Mesenchymal stem cell (in vitro differentiated cells and primary cell): ENCODE data around the gene UTY.

Source experiments
- DNase-seq: peaks from one replicate; pipeline ENCODE4 v3.0.0-alpha.2; 2013
- H2AFZ ChIP-seq: one replicate; pipeline ENCODE4 v1.6.1; 2013; ENCODE audit warnings: low read depth, mild to moderate bottlenecking, control low read depth, inconsistent platforms, low read length, moderate library complexity
- H2AK5ac ChIP-seq: 2 replicates; pipeline ENCODE4 v1.6.1; 2013; ENCODE audit warnings: low read length, moderate library complexity, mild to moderate bottlenecking, inconsistent platforms; ENCODE audit not compliant: severe bottlenecking
- H2BK120ac ChIP-seq: one replicate; pipeline ENCODE4 v1.6.1; 2013; ENCODE audit warnings: low read depth, mild to moderate bottlenecking, inconsistent platforms, low read length, moderate library complexity
- H2BK12ac ChIP-seq, 2 experiments: one replicate each; pipeline ENCODE4 v1.6.1; 2013; ENCODE audit warnings: inconsistent platforms in 2 of 2, low read length in 2 of 2, mild to moderate bottlenecking in 2 of 2, moderate library complexity in 2 of 2, control low read depth in 1 of 2
- H2BK15ac ChIP-seq: one replicate; pipeline ENCODE4 v1.6.1; 2013; ENCODE audit warnings: mild to moderate bottlenecking, low read depth, inconsistent platforms; ENCODE audit not compliant: poor library complexity, severe bottlenecking
- H2BK5ac ChIP-seq: 2 replicates; pipeline ENCODE4 v1.6.1; 2013; ENCODE audit warnings: low read depth, mild to moderate bottlenecking, low read length, control low read depth, inconsistent platforms; ENCODE audit not compliant: poor library complexity, severe bottlenecking
- H3K14ac ChIP-seq, 2 experiments: one replicate each; pipeline ENCODE4 v1.6.1; 2013; ENCODE audit warnings: inconsistent platforms in 2 of 2, low read length in 2 of 2, control low read depth in 1 of 2, mild to moderate bottlenecking in 1 of 2, moderate library complexity in 1 of 2
- H3K18ac ChIP-seq, 2 experiments: one replicate each; pipeline ENCODE4 v1.6.1; 2013; ENCODE audit warnings: inconsistent platforms in 2 of 2, low read length in 2 of 2, control low read depth in 1 of 2, low read depth in 1 of 2, mild to moderate bottlenecking in 1 of 2
- H3K23ac ChIP-seq, 2 experiments: one replicate each; pipeline ENCODE4 v1.6.1; 2013; ENCODE audit warnings: inconsistent platforms in 2 of 2, low read length in 2 of 2, mild to moderate bottlenecking in 2 of 2, moderate library complexity in 2 of 2, control low read depth in 1 of 2
- H3K27ac ChIP-seq: 2 replicates; pipeline ENCODE4 v1.5.1; 2013; ENCODE audit warnings: mild to moderate bottlenecking, moderate library complexity, low read length, control low read depth, inconsistent platforms; ENCODE audit not compliant: poor library complexity, severe bottlenecking
- H3K27me3 ChIP-seq, 2 experiments: 2 replicates each; pipeline versions ENCODE4 v1.6.1 to v1.7.0; 2013; ENCODE audit warnings: low read length in 2 of 2, mild to moderate bottlenecking in 2 of 2, moderate library complexity in 2 of 2, control low read depth in 1 of 2, inconsistent platforms in 1 of 2; ENCODE audit not compliant: control insufficient read depth in 1 of 2, insufficient read depth in 1 of 2
- H3K36me3 ChIP-seq, 2 experiments: 2 replicates each; pipeline versions ENCODE4 v1.6.1 to v1.7.0; 2013; ENCODE audit warnings: low read length in 2 of 2, control low read depth in 1 of 2, inconsistent platforms in 1 of 2, low read depth in 1 of 2, mild to moderate bottlenecking in 1 of 2; ENCODE audit not compliant: insufficient read depth in 2 of 2, control insufficient read depth in 1 of 2
- H3K4ac ChIP-seq, 2 experiments: one replicate each; pipeline ENCODE4 v1.6.1; 2013; ENCODE audit warnings: inconsistent platforms in 2 of 2, low read length in 2 of 2, mild to moderate bottlenecking in 2 of 2, moderate library complexity in 2 of 2, control low read depth in 1 of 2, low read depth in 1 of 2
- H3K4me1 ChIP-seq: 2 replicates; pipeline ENCODE4 v1.6.1; 2013; ENCODE audit warnings: low read depth, low read length, control low read depth; ENCODE audit not compliant: control insufficient read depth, insufficient read depth
- H3K4me2 ChIP-seq: 2 replicates; pipeline ENCODE4 v1.6.1; 2013; ENCODE audit warnings: low read length, mild to moderate bottlenecking, inconsistent platforms; ENCODE audit not compliant: poor library complexity, severe bottlenecking
- H3K4me3 ChIP-seq, 2 experiments: 2 replicates each; pipeline versions ENCODE4 v1.5.1 to v1.7.0; 2013; ENCODE audit warnings: low read length in 2 of 2, mild to moderate bottlenecking in 2 of 2, control low read depth in 1 of 2, low read depth in 1 of 2; ENCODE audit not compliant: insufficient read depth in 1 of 2
- H3K79me1 ChIP-seq: replicated peaks from 2 replicates; pipeline ENCODE4 v1.6.1; 2013; ENCODE audit warnings: mild to moderate bottlenecking, control low read depth, low read length, inconsistent platforms; ENCODE audit not compliant: poor library complexity, severe bottlenecking
- H3K9ac ChIP-seq: 2 replicates; pipeline ENCODE4 v1.7.0; 2013; ENCODE audit warnings: mild to moderate bottlenecking, low read length, moderate library complexity
- H3K9me3 ChIP-seq: 2 replicates; pipeline ENCODE4 v1.7.0; 2013; ENCODE audit warnings: mild to moderate bottlenecking, low read length; ENCODE audit not compliant: control insufficient read depth
- H4K8ac ChIP-seq: one replicate; pipeline ENCODE4 v1.6.1; 2013; ENCODE audit warnings: inconsistent platforms, mild to moderate bottlenecking, low read length, moderate library complexity
- H4K91ac ChIP-seq: one replicate; pipeline ENCODE4 v1.6.1; 2013; ENCODE audit warnings: mild to moderate bottlenecking, low read length, inconsistent platforms
- WGBS: methylation state at CpG from one replicate; pipeline ENCODE4 v1.1.7; 2013; ENCODE audit warnings: mixed read lengths; 5-methylcytosine and 5-hydroxymethylcytosine counted together

Gene UTY

GRCh38 chrY:13370245-13370644 lies 109.6 kb downstream of the UTY start:
- H3K14ac ChIP-seq, result no peak overlapping the region
- H3K27ac ChIP-seq, result no peak overlapping the region
- H4K8ac ChIP-seq, result no peak overlapping the region
- H3K4me1 ChIP-seq, result no peaks in the 10 kb centered on the region
- H2BK120ac ChIP-seq, result no peak overlapping the region
- H3K36me3 ChIP-seq, result no peaks in the 10 kb centered on the region
- peaks cover 3% of the 10 kb centered on the region for H3K79me1 ChIP-seq
- H3K9ac ChIP-seq, result no peak overlapping the region
- H3K23ac ChIP-seq, result no peak overlapping the region
- H2BK5ac ChIP-seq, result no peak overlapping the region
- no peak overlapping the region for H2BK15ac ChIP-seq
- H3K27me3 ChIP-seq, result no peaks in the 10 kb centered on the region
- DNase-seq, result no peak
- H3K4ac ChIP-seq, result no peak overlapping the region
- H3K9me3 ChIP-seq, result no peaks in the 10 kb centered on the region
- no peak overlapping the region for H2AK5ac ChIP-seq
- H4K91ac ChIP-seq, result no peak overlapping the region
- H2BK12ac ChIP-seq, result no peak overlapping the region
- H3K4me3 ChIP-seq, result no peak overlapping the region
- H3K4me2 ChIP-seq, result no peak overlapping the region
- H3K18ac ChIP-seq, result no peak overlapping the region
- H2AFZ ChIP-seq, result no peak overlapping the region

- Histone ChIP-seq H3K9ac (no peak overlapping the region), H3K36me3 (no peaks in the 10 kb centered on the region), H3K23ac (no peak overlapping the region), H4K8ac (no peak overlapping the region), H3K14ac (no peak overlapping the region), H2BK15ac (no peak overlapping the region), H2BK5ac (no peak overlapping the region), H3K9me3 (no peaks in the 10 kb centered on the region), H2BK12ac (no peak overlapping the region), H3K79me1 (peaks cover 5% of the 10 kb centered on the region), H2AFZ (no peak overlapping the region), H3K4me2 (no peak overlapping the region), H3K27ac (no peak overlapping the region), H3K4me1 (no peaks in the 10 kb centered on the region), H2BK120ac (no peak overlapping the region), H3K4ac (no peak overlapping the region), H3K18ac (no peak overlapping the region), H3K4me3 (no peak overlapping the region), H2AK5ac (no peak overlapping the region), H3K27me3 (no peaks in the 10 kb centered on the region), H4K91ac (no peak overlapping the region)
- no peak for DNase-seq
- 100% methylated on average over 2 of the region's 4 CpGs for WGBS
Measured at GRCh38 chrY:13368513-13368845, 111.4 kb downstream of the UTY start.

GRCh38 chrY:13363641-13364040 lies 116.2 kb downstream of the UTY start:
- Histone ChIP-seq H3K4me1 (peaks cover 1% of the 10 kb centered on the region), H2AFZ (no peak overlapping the region), H3K23ac (no peak overlapping the region), H3K4me3 (no peak overlapping the region), H2BK120ac (no peak overlapping the region), H3K9ac (no peak overlapping the region), H2AK5ac (no peak overlapping the region), H3K18ac (no peak overlapping the region), H3K27me3 (no peaks in the 10 kb centered on the region), H2BK12ac (no peak overlapping the region), H2BK15ac (no peak overlapping the region), H3K4me2 (no peak overlapping the region), H3K36me3 (no peaks in the 10 kb centered on the region), H3K9me3 (no peaks in the 10 kb centered on the region), H2BK5ac (no peak overlapping the region), H4K91ac (no peak overlapping the region), H3K79me1 (peaks cover 5% of the 10 kb centered on the region), H3K4ac (no peak overlapping the region), H3K14ac (no peak overlapping the region), H3K27ac (no peak overlapping the region), H4K8ac (no peak overlapping the region)
- peak; percentile 55 for DNase-seq
- no CpG with 5 or more reads among the region's 2 CpGs for WGBS

GRCh38 chrY:13362662-13363061 lies 117.2 kb downstream of the UTY start:
- no peak overlapping the region for H3K27ac ChIP-seq
- no peak overlapping the region for H2BK15ac ChIP-seq
- no peak overlapping the region for H2AFZ ChIP-seq
- H3K4me2 ChIP-seq, result no peak overlapping the region
- no peak for DNase-seq
- H3K4me1 ChIP-seq, result peaks cover 1% of the 10 kb centered on the region
- no peak overlapping the region for H2BK120ac ChIP-seq
- no peak overlapping the region for H4K8ac ChIP-seq
- H3K4me3 ChIP-seq, result no peak overlapping the region
- H3K9ac ChIP-seq, result no peak overlapping the region
- H3K23ac ChIP-seq, result no peak overlapping the region
- no peak overlapping the region for H4K91ac ChIP-seq
- H2BK5ac ChIP-seq, result no peak overlapping the region
- peaks cover 5% of the 10 kb centered on the region for H3K79me1 ChIP-seq
- H3K36me3 ChIP-seq, result no peaks in the 10 kb centered on the region
- no peak overlapping the region for H2BK12ac ChIP-seq
- no peak overlapping the region for H3K4ac ChIP-seq
- H3K9me3 ChIP-seq, result no peaks in the 10 kb centered on the region
- no peak overlapping the region for H2AK5ac ChIP-seq
- H3K18ac ChIP-seq, result no peak overlapping the region
- no peaks in the 10 kb centered on the region for H3K27me3 ChIP-seq
- no CpG with 5 or more reads among the region's 2 CpGs for WGBS
- no peak overlapping the region for H3K14ac ChIP-seq
